CD8-positive, alpha-beta memory T cell (primary cell): ENCODE data around the gene TMEM254. TPM values are rescaled to one million over a fixed set of nuclear protein-coding genes. Genes with fewer than 3 reads are reported as not detected.
A peak's percentile ranks its signal among the peaks of the same experiment; 100 is the strongest.
"Not testable (repeated sequence)": the region's sequence is repeated elsewhere in the genome, so short reads cannot be mapped to it uniquely, and the experiment has no call there.

Source experiments
- CTCF ChIA-PET: fragments of 350-600 bp; sonication (Branson Sonifier 250); formaldehyde crosslinking; loops from one replicate; lab custom pipeline; 2021; ENCODE audit warnings: antibody characterized with exemption; lab: Charles Lee
- POLR2A ChIA-PET: fragments of 350-600 bp; sonication (Branson Sonifier 250); formaldehyde crosslinking; loops from one replicate; lab custom pipeline; 2021; ENCODE audit warnings: antibody characterized with exemption; lab: Charles Lee
- DNase-seq, 5 donors: peaks; one replicate each; pipeline versions ENCODE4 v3.0.0 to v3.0.0-alpha.2; 2020 to 2022; ENCODE audit warnings: mixed read lengths in 1 of 5
- H3K27ac ChIP-seq: one replicate; pipeline ENCODE4 v1.7.0; 2013; ENCODE audit warnings: low read depth, mild to moderate bottlenecking, low read length, moderate library complexity
- H3K27me3 ChIP-seq: 2 replicates; pipeline ENCODE4 v1.7.0; 2013; ENCODE audit warnings: low read length, mild to moderate bottlenecking; ENCODE audit not compliant: insufficient read depth, poor library complexity, severe bottlenecking
- H3K36me3 ChIP-seq: 2 replicates; pipeline ENCODE4 v1.7.0; 2013; ENCODE audit warnings: mild to moderate bottlenecking, low read length, moderate library complexity; ENCODE audit not compliant: insufficient read depth
- H3K4me1 ChIP-seq: 2 replicates; pipeline ENCODE4 v1.7.0; 2013; ENCODE audit warnings: mild to moderate bottlenecking, low read length, moderate library complexity; ENCODE audit not compliant: insufficient read depth
- H3K4me3 ChIP-seq: 2 replicates; pipeline ENCODE4 v1.7.0; 2013; ENCODE audit warnings: mild to moderate bottlenecking, low read length
- H3K9me3 ChIP-seq: 2 replicates; pipeline ENCODE4 v1.7.0; 2013; ENCODE audit warnings: mild to moderate bottlenecking, low read length
- H3K27ac Mint-ChIP-seq, 8 donors: one replicate each; pipeline ENCODE4 v1.8.0; 2020 to 2021; ENCODE audit warnings: mixed read lengths in 8 of 8, mild to moderate bottlenecking in 6 of 8, inconsistent platforms in 3 of 8, moderate library complexity in 3 of 8
- H3K27me3 Mint-ChIP-seq, 2 donors: one replicate each; pipeline ENCODE4 v1.8.0; 2020 to 2021; ENCODE audit warnings: mixed read lengths in 2 of 2, mild to moderate bottlenecking in 1 of 2, moderate library complexity in 1 of 2
- H3K36me3 Mint-ChIP-seq, 3 donors: one replicate each; pipeline ENCODE4 v1.8.0; 2020 to 2021; ENCODE audit warnings: mixed read lengths in 3 of 3, inconsistent platforms in 1 of 3, mild to moderate bottlenecking in 1 of 3
- H3K4me1 Mint-ChIP-seq, 3 donors: one replicate each; pipeline ENCODE4 v1.8.0; 2020 to 2021; ENCODE audit warnings: mixed read lengths in 3 of 3, inconsistent platforms in 1 of 3, mild to moderate bottlenecking in 1 of 3
- H3K4me3 Mint-ChIP-seq, 7 donors: one replicate each; pipeline ENCODE4 v1.8.0; 2020 to 2021; ENCODE audit warnings: mixed read lengths in 7 of 7, mild to moderate bottlenecking in 6 of 7, moderate library complexity in 4 of 7, inconsistent platforms in 2 of 7
- H3K9me3 Mint-ChIP-seq, 5 donors: one replicate each; pipeline ENCODE4 v1.8.0; 2020 to 2022; ENCODE audit warnings: mixed read lengths in 5 of 5, mild to moderate bottlenecking in 3 of 5, moderate library complexity in 2 of 5, inconsistent platforms in 1 of 5
- polyA plus RNA-seq: library from polyadenylated mRNA; unstranded; fragments of 300-500 nt; fragmentation: Illumina TruSeq; gene quantifications from one replicate; pipeline ENCODE4 v1.2.3, GENCODE V29; 2021
- total RNA-seq, 2 experiments: library from RNA; stranded (reverse); gene quantifications; one replicate each; pipeline ENCODE4 v1.2.3, GENCODE V29; 2021

The TMEM254 gene
- total and polyA plus RNA-seq, 3 experiments from 2014 or later: 10.1 to 30.8 (median 11.8) TPM

DNA sequence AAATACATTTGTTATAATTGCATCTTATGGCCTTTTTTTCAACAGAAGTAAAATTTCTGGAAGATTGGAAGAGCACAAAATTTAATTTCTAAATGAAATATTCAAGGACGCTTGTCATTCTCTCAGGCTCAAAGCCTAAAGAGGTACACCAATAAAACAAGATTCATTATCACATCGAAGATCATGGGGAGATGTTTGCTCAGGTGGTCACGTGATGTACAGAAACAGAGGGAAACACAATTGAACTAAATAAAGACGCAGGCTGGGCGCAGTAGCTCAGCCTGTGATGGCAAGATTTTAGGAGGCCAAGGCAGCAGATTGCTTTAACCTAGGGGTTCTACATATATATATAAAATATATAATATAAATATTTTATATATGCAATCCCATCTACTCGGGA is 37.3 kb upstream of the TMEM254 start:
- CTCF ChIA-PET: no interaction called here
- H3K27ac Mint-ChIP-seq: no peak overlapping the region
- H3K9me3 Mint-ChIP-seq: no peaks in the 10 kb centered on the region

DNA sequence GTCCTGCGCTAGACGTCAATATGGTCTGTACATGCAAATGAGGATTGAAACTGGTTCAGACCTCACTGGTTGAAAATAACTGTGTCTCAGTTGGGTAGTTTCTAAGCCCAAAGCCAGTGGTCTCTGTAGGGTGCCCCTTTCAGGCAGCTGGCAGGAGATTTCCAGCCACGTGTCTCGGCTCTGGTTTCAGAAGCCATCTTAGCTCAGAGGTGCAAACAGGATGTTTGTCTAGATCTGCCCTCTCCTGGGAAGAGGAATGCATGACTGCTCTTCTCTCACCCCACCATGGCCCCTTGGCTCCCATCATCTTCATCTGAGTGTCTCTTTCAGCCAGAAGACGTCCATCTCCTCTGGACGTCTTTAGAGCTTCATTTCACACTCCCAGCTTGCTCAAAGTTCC is 33.5 kb upstream of the TMEM254 start:
- H3K9me3 ChIP-seq, H3K27ac ChIP-seq, H3K9me3 Mint-ChIP-seq, H3K4me1 Mint-ChIP-seq, H3K4me3 ChIP-seq, CTCF ChIA-PET, DNase-seq, H3K36me3 Mint-ChIP-seq, H3K27me3 Mint-ChIP-seq, H3K36me3 ChIP-seq, H3K27ac Mint-ChIP-seq, H3K4me3 Mint-ChIP-seq, H3K27me3 ChIP-seq, H3K4me1 ChIP-seq, POLR2A ChIA-PET: not testable (repeated sequence)

More for the DNA sequence above, 37.3 kb upstream of the TMEM254 start:
- Mint-ChIP-seq H3K4me1 (no peaks in the 10 kb centered on the region), H3K36me3 (no peaks in the 10 kb centered on the region), H3K4me3 (no peak overlapping the region), H3K27me3 (peaks cover 0 to 3% of the 10 kb centered on the region in 2 donors)
- POLR2A ChIA-PET: no interaction called here
- no peak for DNase-seq
- H3K9me3 ChIP-seq: no peaks in the 10 kb centered on the region
- no peaks in the 10 kb centered on the region for H3K27me3 ChIP-seq
- H3K36me3 ChIP-seq: no peaks in the 10 kb centered on the region
- H3K4me3 ChIP-seq: no peak overlapping the region
- H3K4me1 ChIP-seq: no peaks in the 10 kb centered on the region
- no peak overlapping the region for H3K27ac ChIP-seq

DNA sequence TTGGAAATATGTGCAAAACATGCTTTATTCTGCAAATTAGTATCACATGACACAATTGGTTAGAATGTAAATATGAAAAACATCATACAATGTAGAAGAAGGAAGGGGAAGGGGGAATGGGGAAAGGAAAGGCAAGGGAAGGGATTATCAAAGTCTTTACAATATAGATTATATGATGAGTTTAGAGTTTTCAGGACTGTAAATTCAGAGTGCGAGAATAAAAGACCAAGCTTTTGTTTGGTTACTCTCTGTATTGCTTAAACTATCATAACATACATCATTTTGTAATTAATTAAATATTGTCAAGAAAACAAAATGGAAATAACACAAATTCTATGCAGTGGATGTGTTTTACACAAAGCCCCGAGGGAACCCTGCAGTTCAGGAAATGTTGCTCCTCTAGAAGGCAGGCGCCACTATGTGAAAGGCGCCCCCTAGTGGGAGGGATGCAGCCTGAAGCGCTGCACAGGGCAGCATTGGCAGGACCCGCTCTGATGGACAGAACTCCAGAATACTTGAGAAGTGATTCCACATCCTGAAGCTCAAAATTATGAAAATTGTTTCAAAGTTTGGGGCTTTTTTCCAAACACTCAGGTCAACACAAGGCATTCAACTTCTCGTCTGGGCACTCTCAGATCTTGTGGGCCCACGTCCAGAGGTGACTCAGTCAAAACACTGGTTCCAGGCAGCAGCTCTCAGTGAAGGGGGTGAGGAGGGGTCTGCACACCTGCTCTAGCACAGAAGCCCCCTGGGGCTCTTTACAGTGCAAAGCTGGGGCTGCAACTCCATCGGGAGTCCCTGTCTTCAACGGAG is 31.6 kb upstream of the TMEM254 start:
- H3K36me3 Mint-ChIP-seq: no peaks in the 10 kb centered on the region
- H3K27ac ChIP-seq: no peak overlapping the region
- H3K27me3 ChIP-seq: no peaks in the 10 kb centered on the region
- no peak overlapping the region for H3K4me3 ChIP-seq
- peaks cover 9 to 10% of the 10 kb centered on the region in 2 donors for H3K27me3 Mint-ChIP-seq
- H3K9me3 ChIP-seq: no peaks in the 10 kb centered on the region
- H3K4me1 ChIP-seq: no peaks in the 10 kb centered on the region
- DNase-seq: peak; percentile 38 to 78 (median 57)
- H3K36me3 ChIP-seq: no peaks in the 10 kb centered on the region
- CTCF ChIA-PET: interaction anchor here (0.6 to 2.3 kb wide), 7 partner anchors 11 to 485 kb away, joined by 3 to 15 read pairs (median 3); partner anchors contain the start of gene TMEM254
- peaks cover 0 to 4% (median 4%) of the 10 kb centered on the region in 3 donors for H3K4me1 Mint-ChIP-seq
- POLR2A ChIA-PET: no interaction called here
- no peak overlapping the region for H3K27ac Mint-ChIP-seq
- no peak overlapping the region for H3K4me3 Mint-ChIP-seq
- no peaks in the 10 kb centered on the region for H3K9me3 Mint-ChIP-seq

DNA sequence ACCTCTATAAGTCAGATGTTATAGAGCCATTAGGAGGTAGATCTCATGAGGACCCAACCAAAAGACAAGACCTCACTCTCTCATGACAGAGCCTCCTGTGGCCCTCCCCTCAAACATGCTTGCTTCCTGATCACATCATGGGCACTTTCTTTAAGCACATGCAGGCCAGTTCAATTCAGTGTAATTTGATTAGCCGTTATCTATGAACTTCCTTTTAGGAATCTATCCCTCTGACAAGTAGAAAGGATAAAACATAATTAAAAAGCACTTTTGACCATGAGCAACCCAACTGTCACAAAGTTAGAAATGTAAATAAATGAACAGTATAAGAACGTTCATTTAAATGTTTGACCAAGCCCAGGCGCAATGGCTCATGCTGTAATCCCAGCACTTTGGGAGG is 27.7 kb upstream of the TMEM254 start:
- no peak overlapping the region for H3K4me3 Mint-ChIP-seq
- H3K27me3 ChIP-seq: no peaks in the 10 kb centered on the region
- H3K36me3 ChIP-seq: no peaks in the 10 kb centered on the region
- no peaks in the 10 kb centered on the region for H3K9me3 ChIP-seq
- CTCF ChIA-PET: no interaction called here
- DNase-seq: no peak
- H3K36me3 Mint-ChIP-seq: no peaks in the 10 kb centered on the region
- no peaks in the 10 kb centered on the region for H3K9me3 Mint-ChIP-seq
- H3K4me3 ChIP-seq: no peak overlapping the region
- no peak overlapping the region for H3K27ac Mint-ChIP-seq
- POLR2A ChIA-PET: no interaction called here
- H3K4me1 Mint-ChIP-seq: peaks cover 0 to 4% (median 4%) of the 10 kb centered on the region in 3 donors
- no peaks in the 10 kb centered on the region for H3K4me1 ChIP-seq
- H3K27me3 Mint-ChIP-seq: peaks cover 9 to 10% of the 10 kb centered on the region in 2 donors
- H3K27ac ChIP-seq: no peak overlapping the region

DNA sequence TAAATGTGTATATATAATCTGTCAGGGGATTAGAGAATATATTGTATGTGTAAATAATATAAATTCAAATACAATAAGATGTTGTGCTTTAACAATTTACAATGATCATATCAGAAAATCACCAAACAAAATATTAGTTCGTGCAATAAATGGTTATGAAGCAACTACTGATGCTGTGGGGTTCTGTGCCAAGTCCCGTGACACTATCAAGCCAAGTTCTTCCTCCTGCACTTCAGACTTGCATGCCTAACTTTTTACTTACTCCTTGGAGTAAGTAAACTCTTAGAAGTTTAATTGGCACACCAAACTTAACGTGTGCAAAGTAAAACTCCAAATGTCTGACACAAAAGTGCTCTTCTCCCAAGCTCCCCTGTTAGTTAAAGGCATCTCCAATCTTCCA is 26.5 kb upstream of the TMEM254 start:
- Histone ChIP-seq H3K4me1 (no peaks in the 10 kb centered on the region), H3K4me3 (no peak overlapping the region), H3K36me3 (no peaks in the 10 kb centered on the region), H3K27ac (no peak overlapping the region), H3K27me3 (no peaks in the 10 kb centered on the region), H3K9me3 (no peaks in the 10 kb centered on the region)
- no peak for DNase-seq
- peaks cover 7 to 10% of the 10 kb centered on the region in 2 donors for H3K27me3 Mint-ChIP-seq
- no peaks in the 10 kb centered on the region for H3K4me1 Mint-ChIP-seq
- H3K36me3 Mint-ChIP-seq: no peaks in the 10 kb centered on the region
- CTCF ChIA-PET: no interaction called here
- H3K9me3 Mint-ChIP-seq: no peaks in the 10 kb centered on the region
- no peak overlapping the region for H3K27ac Mint-ChIP-seq
- POLR2A ChIA-PET: no interaction called here
- H3K4me3 Mint-ChIP-seq: no peak overlapping the region

DNA sequence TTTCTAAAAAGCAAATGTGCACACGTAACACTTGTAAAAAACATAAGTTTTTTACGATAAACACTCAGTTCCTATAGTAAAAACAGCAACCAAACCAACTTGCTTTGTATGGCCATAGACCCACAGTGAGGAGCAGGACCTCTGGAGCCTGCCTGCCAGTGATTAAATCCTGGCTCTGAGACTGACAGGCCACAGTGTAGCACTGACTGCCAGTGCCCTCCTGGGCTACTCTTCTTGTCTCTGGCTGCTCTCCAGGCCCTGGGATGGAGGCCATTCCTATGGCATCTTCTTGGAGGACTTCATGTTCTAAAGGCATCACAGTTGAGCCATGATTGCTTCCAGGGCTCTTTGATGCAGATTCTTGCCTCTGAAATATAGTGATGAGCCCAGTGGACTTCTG is 22.7 kb upstream of the TMEM254 start:
- Mint-ChIP-seq H3K4me1 (peaks cover 0 to 9% (median 5%) of the 10 kb centered on the region in 3 donors), H3K27me3 (peaks cover 0 to 1% of the 10 kb centered on the region in 2 donors), H3K9me3 (no peaks in the 10 kb centered on the region), H3K4me3 (no peak overlapping the region), H3K27ac (no peak overlapping the region), H3K36me3 (no peaks in the 10 kb centered on the region)
- H3K4me1 ChIP-seq: no peaks in the 10 kb centered on the region
- no peak overlapping the region for H3K4me3 ChIP-seq
- ChIA-PET CTCF (interaction anchor here (3.3 kb wide), 1 partner anchor 8 kb away, joined by 15 read pairs; no protein-coding TSS in a partner anchor), POLR2A (interaction anchor here (0.7 kb wide), 1 partner anchor 22 kb away, joined by 4 read pairs; no protein-coding TSS in a partner anchor)
- H3K36me3 ChIP-seq: no peaks in the 10 kb centered on the region
- no peak for DNase-seq
- no peaks in the 10 kb centered on the region for H3K27me3 ChIP-seq
- no peaks in the 10 kb centered on the region for H3K9me3 ChIP-seq
- no peak overlapping the region for H3K27ac ChIP-seq

DNA sequence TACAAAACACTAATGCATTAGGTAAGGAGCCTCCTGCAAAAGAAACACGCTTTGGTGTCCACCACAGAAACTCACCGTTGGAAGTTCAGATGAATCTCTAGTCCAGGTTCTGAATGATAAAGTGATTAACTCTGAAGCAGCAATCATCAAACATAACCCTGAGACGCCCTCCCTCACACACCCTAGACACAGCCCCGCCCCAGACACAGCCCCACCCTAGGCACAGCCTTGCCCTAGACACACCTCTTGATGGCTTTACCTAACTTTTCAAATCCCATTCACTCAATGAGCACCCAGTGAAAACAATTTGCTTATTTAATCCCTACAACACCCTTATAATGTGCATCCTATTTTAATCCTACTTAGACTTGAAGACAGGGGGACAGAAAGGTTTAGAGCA is 21.3 kb upstream of the TMEM254 start:
- no peak overlapping the region for H3K27ac Mint-ChIP-seq
- POLR2A ChIA-PET: no interaction called here
- no peak for DNase-seq

DNA sequence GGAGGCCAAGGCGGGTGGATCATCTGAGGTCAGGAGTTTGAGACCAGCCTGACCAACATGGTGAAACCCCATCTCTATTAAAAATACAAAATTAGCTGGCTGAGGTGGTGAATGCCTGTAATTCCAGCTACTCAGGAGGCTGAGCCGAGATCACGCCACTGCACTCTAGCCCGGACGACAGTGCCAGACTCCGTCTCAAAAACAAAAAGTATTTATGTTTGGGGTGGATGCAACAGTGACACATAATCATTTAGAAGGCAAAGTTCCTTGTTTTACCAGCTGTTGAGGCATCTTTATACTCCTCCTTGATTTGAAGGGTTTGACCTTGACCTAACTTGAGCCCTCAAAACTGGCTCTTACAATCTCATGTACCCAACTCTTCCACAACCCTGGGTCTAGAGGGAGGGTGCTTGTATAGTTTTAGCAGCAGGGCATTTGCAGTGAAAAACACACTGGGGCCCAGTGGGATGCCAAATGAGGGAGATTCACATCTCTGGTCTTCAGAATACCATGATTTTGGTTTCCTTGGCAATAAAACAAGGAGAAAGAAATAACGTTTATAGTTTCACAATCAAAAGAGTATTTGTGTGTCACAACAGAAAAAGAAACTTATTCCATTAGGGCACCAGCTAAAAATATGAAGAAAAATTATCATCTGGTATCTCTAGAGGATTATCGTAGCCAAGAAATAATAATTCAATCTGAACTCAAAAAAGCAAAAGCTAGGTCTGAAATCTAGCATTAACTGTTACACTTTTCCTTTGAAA is 14.2 kb upstream of the TMEM254 start:
- Histone ChIP-seq H3K27me3 (no peaks in the 10 kb centered on the region), H3K4me1 (no peaks in the 10 kb centered on the region), H3K36me3 (no peaks in the 10 kb centered on the region), H3K27ac (no peak overlapping the region), H3K9me3 (no peaks in the 10 kb centered on the region), H3K4me3 (no peak overlapping the region)
- H3K9me3 Mint-ChIP-seq: no peaks in the 10 kb centered on the region
- H3K36me3 Mint-ChIP-seq: peaks cover 0 to 5% (median 0%) of the 10 kb centered on the region in 3 donors
- ChIA-PET CTCF (no interaction called here), POLR2A (no interaction called here)
- no peak for DNase-seq
- H3K4me1 Mint-ChIP-seq: no peaks in the 10 kb centered on the region
- peak overlapping the region in 1 of 8 donors; percentile 54 for H3K27ac Mint-ChIP-seq
- H3K27me3 Mint-ChIP-seq: peaks cover 0 to 7% of the 10 kb centered on the region in 2 donors
- no peak overlapping the region for H3K4me3 Mint-ChIP-seq

More for the DNA sequence above, 21.3 kb upstream of the TMEM254 start:
- H3K4me1 Mint-ChIP-seq: peaks cover 0 to 9% (median 5%) of the 10 kb centered on the region in 3 donors
- Histone ChIP-seq H3K9me3 (no peaks in the 10 kb centered on the region), H3K36me3 (no peaks in the 10 kb centered on the region), H3K4me1 (no peaks in the 10 kb centered on the region), H3K4me3 (no peak overlapping the region), H3K27ac (no peak overlapping the region), H3K27me3 (no peaks in the 10 kb centered on the region)
- H3K36me3 Mint-ChIP-seq: no peaks in the 10 kb centered on the region
- no peaks in the 10 kb centered on the region for H3K27me3 Mint-ChIP-seq
- H3K9me3 Mint-ChIP-seq: no peaks in the 10 kb centered on the region
- H3K4me3 Mint-ChIP-seq: no peak overlapping the region
- CTCF ChIA-PET: interaction anchor here (1.4 to 3.3 kb wide), 3 partner anchors 10 to 131 kb away, joined by 3 to 15 read pairs (median 6); no protein-coding TSS in a partner anchor
